Activated naive CD4-positive, alpha-beta T cell treated with anti-CD3 and anti-CD28 coated beads, Interleukin-2, amount 10 ng/mL, durations not matched to agents 7 days and 5 days (primary cell): ENCODE results near the gene PIK3R6.

ENCODE experiments used
- CTCF ChIA-PET: fragments of 350-600 bp; sonication (Branson Sonifier 250); formaldehyde crosslinking; loops from one replicate; lab custom pipeline; 2021; ENCODE audit warnings: antibody characterized with exemption; lab: Charles Lee
- DNase-seq: peaks from one replicate; pipeline ENCODE4 v3.0.0-alpha.2; 2020
- H3K27ac Mint-ChIP-seq: one replicate; pipeline ENCODE4 v1.8.0; 2021; ENCODE audit warnings: mild to moderate bottlenecking, moderate library complexity, mixed read lengths
- H3K27me3 Mint-ChIP-seq: one replicate; pipeline ENCODE4 v1.8.0; 2021; ENCODE audit warnings: mild to moderate bottlenecking, mixed read lengths
- H3K36me3 Mint-ChIP-seq: one replicate; pipeline ENCODE4 v1.8.0; 2021; ENCODE audit warnings: mixed read lengths
- H3K4me1 Mint-ChIP-seq: one replicate; pipeline ENCODE4 v1.8.0; 2021; ENCODE audit warnings: mixed read lengths
- H3K4me3 Mint-ChIP-seq: one replicate; pipeline ENCODE4 v1.8.0; 2021; ENCODE audit warnings: mild to moderate bottlenecking, moderate library complexity, mixed read lengths
- H3K9me3 Mint-ChIP-seq: one replicate; pipeline ENCODE4 v1.8.0; 2021; ENCODE audit warnings: mixed read lengths

Gene PIK3R6, protein sequence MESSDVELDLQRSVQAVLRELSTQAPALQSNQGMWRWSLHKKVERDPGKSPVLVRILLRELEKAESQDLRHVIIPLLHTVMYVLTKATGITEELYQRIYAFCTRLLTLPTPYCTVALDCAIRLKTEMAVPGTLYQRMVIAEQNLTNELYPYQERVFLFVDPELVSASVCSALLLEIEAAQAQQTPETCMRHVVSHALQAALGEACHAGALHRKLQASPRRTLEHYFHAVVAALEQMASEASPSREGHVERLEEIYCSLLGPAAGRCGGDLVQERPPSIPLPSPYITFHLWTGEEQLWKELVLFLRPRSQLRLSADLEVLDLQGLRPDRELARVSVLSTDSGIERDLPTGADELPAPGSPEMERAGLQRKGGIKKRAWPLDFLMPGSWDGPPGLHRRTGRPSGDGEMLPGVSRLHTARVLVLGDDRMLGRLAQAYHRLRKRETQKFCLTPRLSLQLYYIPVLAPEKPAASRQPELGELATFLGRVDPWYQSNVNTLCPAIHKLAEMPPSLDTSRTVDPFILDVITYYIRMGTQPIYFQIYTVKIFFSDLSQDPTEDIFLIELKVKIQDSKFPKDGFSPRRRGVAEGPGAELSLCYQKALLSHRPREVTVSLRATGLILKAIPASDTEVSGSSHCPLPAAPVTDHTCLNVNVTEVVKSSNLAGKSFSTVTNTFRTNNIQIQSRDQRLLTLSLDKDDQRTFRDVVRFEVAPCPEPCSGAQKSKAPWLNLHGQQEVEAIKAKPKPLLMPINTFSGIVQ

GRCh38 chr17:8867361-8867981 lies at the start of gene PIK3R6:
Gene PIK3R6, minus strand, starts transcription at chr17:8867674. Its CDS starts 17,880 bp downstream, at chr17:8849794.
- Mint-ChIP-seq H3K4me1 (peaks cover 38% of the 10 kb centered on the region), H3K27me3 (peaks cover 27% of the 10 kb centered on the region), H3K36me3 (peaks cover 9% of the 10 kb centered on the region), H3K27ac (peak within 1 kb of the TSS; percentile 67), H3K9me3 (no peaks in the 10 kb centered on the region), H3K4me3 (peak within 1 kb of the TSS; percentile 86)
- peak; percentile 43 for DNase-seq
- CTCF ChIA-PET = interaction anchor here (0.9 to 1.9 kb wide), 6 partner anchors 9 to 457 kb away, joined by 3 to 6 read pairs (median 4); no protein-coding TSS in a partner anchor

- no peak for DNase-seq
- CTCF ChIA-PET = interaction anchor here (1.2 kb wide), 1 partner anchor 22 kb away, joined by 3 read pairs; no protein-coding TSS in a partner anchor
- no peak overlapping the region for H3K27ac Mint-ChIP-seq
- H3K36me3 Mint-ChIP-seq = peaks cover 60% of the 10 kb centered on the region
- no peaks in the 10 kb centered on the region for H3K27me3 Mint-ChIP-seq
- H3K4me1 Mint-ChIP-seq = peaks cover 8% of the 10 kb centered on the region
- no peak overlapping the region for H3K4me3 Mint-ChIP-seq
- H3K9me3 Mint-ChIP-seq = peaks cover 17% of the 10 kb centered on the region
These were observed 49.0 kb upstream of the PIK3R6 start for GRCh38 chr17:8916466-8916865.

GRCh38 chr17:8914554-8914953 lies 47.1 kb upstream of the PIK3R6 start:
- no peak overlapping the region for H3K4me3 Mint-ChIP-seq
- peaks cover 67% of the 10 kb centered on the region for H3K36me3 Mint-ChIP-seq
- peaks cover 6% of the 10 kb centered on the region for H3K4me1 Mint-ChIP-seq
- no peaks in the 10 kb centered on the region for H3K27me3 Mint-ChIP-seq
- CTCF ChIA-PET = interaction anchor here (1.0 kb wide), 1 partner anchor 10 kb away, joined by 3 read pairs; no protein-coding TSS in a partner anchor
- H3K27ac Mint-ChIP-seq = no peak overlapping the region
- DNase-seq = no peak
- H3K9me3 Mint-ChIP-seq = peaks cover 17% of the 10 kb centered on the region

GRCh38 chr17:8913879-8914278 lies 46.4 kb upstream of the PIK3R6 start:
- CTCF ChIA-PET = interaction anchor here (1.0 kb wide), 1 partner anchor 9 kb away, joined by 3 read pairs; no protein-coding TSS in a partner anchor
- Mint-ChIP-seq H3K27ac (no peak overlapping the region), H3K27me3 (no peaks in the 10 kb centered on the region), H3K4me3 (no peak overlapping the region), H3K4me1 (peaks cover 6% of the 10 kb centered on the region), H3K36me3 (peaks cover 65% of the 10 kb centered on the region), H3K9me3 (peaks cover 15% of the 10 kb centered on the region)
- no peak for DNase-seq

- H3K9me3 Mint-ChIP-seq = peaks cover 9% of the 10 kb centered on the region
- peaks cover 6% of the 10 kb centered on the region for H3K4me1 Mint-ChIP-seq
- CTCF ChIA-PET = interaction anchor here (0.6 kb wide), 1 partner anchor 219 kb away, joined by 4 read pairs; no protein-coding TSS in a partner anchor
- no peaks in the 10 kb centered on the region for H3K27me3 Mint-ChIP-seq
- peaks cover 66% of the 10 kb centered on the region for H3K36me3 Mint-ChIP-seq
- no peak overlapping the region for H3K4me3 Mint-ChIP-seq
- H3K27ac Mint-ChIP-seq = no peak overlapping the region
- no peak for DNase-seq
These were observed 45.6 kb upstream of the PIK3R6 start for GRCh38 chr17:8913091-8913490.

GRCh38 chr17:8912084-8912981 lies 44.9 kb upstream of the PIK3R6 start:
- Mint-ChIP-seq H3K4me3 (no peak overlapping the region), H3K36me3 (peaks cover 64% of the 10 kb centered on the region), H3K27ac (peak overlapping the region; percentile 51), H3K27me3 (no peaks in the 10 kb centered on the region), H3K4me1 (peaks cover 6% of the 10 kb centered on the region), H3K9me3 (peaks cover 3% of the 10 kb centered on the region)
- CTCF ChIA-PET = interaction anchor here (0.6 kb wide), 1 partner anchor 218 kb away, joined by 4 read pairs; no protein-coding TSS in a partner anchor
- DNase-seq = no peak

- peaks cover 6% of the 10 kb centered on the region for H3K4me1 Mint-ChIP-seq
These were observed 43.6 kb upstream of the PIK3R6 start for GRCh38 chr17:8910969-8911604.

DNA sequence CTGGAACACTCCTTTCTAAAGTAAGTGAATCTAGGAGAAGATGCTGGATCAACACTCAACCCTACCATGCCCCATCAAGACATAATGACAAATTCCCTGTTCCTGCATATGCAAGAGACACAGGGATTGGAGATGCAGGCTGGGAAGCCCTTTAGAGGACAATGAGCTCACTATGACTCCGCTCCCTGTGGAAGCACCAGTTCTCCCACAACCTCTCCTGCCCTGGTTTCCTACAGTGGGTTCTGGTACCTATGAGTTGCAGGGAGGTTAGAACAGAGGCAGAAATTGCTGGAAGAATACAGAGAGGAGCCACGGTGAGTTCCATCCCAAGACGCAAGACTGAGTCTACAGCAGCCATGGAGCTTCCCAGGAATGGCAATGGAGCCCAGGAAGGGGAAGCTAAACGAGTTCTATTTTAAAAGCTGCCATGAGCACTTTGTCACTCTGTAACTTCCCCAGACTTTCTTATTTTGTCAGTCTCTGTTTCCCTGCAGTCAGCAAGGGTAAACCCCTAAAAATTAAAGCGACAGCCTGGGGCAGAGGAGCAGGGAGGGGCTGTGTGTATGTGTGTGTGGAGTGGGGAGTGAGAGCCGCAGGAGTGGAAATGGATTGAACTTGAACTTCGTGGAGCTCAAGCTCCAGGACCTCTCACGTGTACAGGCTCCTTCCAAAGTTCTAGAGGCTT lies 42.3 kb upstream of the PIK3R6 start:
- CTCF ChIA-PET = interaction anchor here (0.7 kb wide), 1 partner anchor 15 kb away, joined by 3 read pairs; no protein-coding TSS in a partner anchor
- H3K4me1 Mint-ChIP-seq = peaks cover 11% of the 10 kb centered on the region
- peaks cover 62% of the 10 kb centered on the region for H3K36me3 Mint-ChIP-seq
- H3K27me3 Mint-ChIP-seq = no peaks in the 10 kb centered on the region
- H3K4me3 Mint-ChIP-seq = no peak overlapping the region
- no peak overlapping the region for H3K27ac Mint-ChIP-seq
- no peak for DNase-seq
- no peaks in the 10 kb centered on the region for H3K9me3 Mint-ChIP-seq

More at GRCh38 chr17:8910969-8911604, 43.6 kb upstream of the PIK3R6 start:
- Mint-ChIP-seq H3K36me3 (peaks cover 61% of the 10 kb centered on the region), H3K27ac (no peak overlapping the region), H3K27me3 (no peaks in the 10 kb centered on the region), H3K4me3 (no peak overlapping the region), H3K9me3 (no peaks in the 10 kb centered on the region)
- no peak for DNase-seq
- CTCF ChIA-PET = interaction anchor here (0.6 kb wide), 1 partner anchor 128 kb away, joined by 3 read pairs; no protein-coding TSS in a partner anchor

- CTCF ChIA-PET = no interaction called here
- peak overlapping the region; percentile 61 for H3K27ac Mint-ChIP-seq
- H3K9me3 Mint-ChIP-seq = no peaks in the 10 kb centered on the region
- peaks cover 26% of the 10 kb centered on the region for H3K4me1 Mint-ChIP-seq
- no peak overlapping the region for H3K4me3 Mint-ChIP-seq
- H3K27me3 Mint-ChIP-seq = no peaks in the 10 kb centered on the region
- no peak for DNase-seq
- H3K36me3 Mint-ChIP-seq = peaks cover 72% of the 10 kb centered on the region
These were observed 37.9 kb upstream of the PIK3R6 start for GRCh38 chr17:8905331-8905730.

DNA sequence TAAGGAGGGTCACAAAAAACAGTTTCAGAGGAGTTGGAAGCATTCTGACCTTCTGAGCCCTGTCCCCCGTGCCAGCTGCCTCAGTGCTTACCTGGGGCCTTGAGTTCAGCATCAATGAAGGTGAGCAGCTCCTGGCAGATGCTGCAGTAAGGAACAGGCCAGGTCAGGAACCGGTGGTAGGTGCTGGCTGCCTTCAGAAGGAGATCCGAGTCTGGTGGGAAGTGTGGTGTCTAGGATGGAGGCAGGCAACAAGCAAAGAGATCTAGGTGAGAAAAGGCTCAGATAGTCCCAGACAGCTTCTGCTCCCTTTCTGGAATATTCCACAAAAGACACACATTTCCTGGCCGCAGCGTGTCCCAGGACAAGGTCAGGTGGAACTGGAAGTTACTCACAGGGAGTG lies 37.2 kb upstream of the PIK3R6 start:
- peaks cover 71% of the 10 kb centered on the region for H3K36me3 Mint-ChIP-seq
- peaks cover 32% of the 10 kb centered on the region for H3K4me1 Mint-ChIP-seq
- no peaks in the 10 kb centered on the region for H3K27me3 Mint-ChIP-seq
- H3K4me3 Mint-ChIP-seq = no peak overlapping the region
- H3K27ac Mint-ChIP-seq = peak overlapping the region; percentile 2
- H3K9me3 Mint-ChIP-seq = no peaks in the 10 kb centered on the region
- no peak for DNase-seq
- CTCF ChIA-PET = interaction anchor here (0.5 kb wide), 1 partner anchor 9 kb away, joined by 3 read pairs; no protein-coding TSS in a partner anchor

GRCh38 chr17:8904201-8904600 lies 36.7 kb upstream of the PIK3R6 start:
- DNase-seq = no peak
- Mint-ChIP-seq H3K36me3 (peaks cover 68% of the 10 kb centered on the region), H3K4me3 (no peak overlapping the region), H3K4me1 (peaks cover 37% of the 10 kb centered on the region), H3K9me3 (no peaks in the 10 kb centered on the region), H3K27me3 (no peaks in the 10 kb centered on the region), H3K27ac (no peak overlapping the region)
- CTCF ChIA-PET = interaction anchor here (0.5 kb wide), 1 partner anchor 10 kb away, joined by 3 read pairs; no protein-coding TSS in a partner anchor
